Progenitor cell of endocrine pancreas (in vitro differentiated cells): ENCODE measurements around the gene SYNGAP1. TPM values are rescaled to one million over a fixed set of nuclear protein-coding genes. Genes with fewer than 3 reads are reported as not detected.

Experiments used
- DNase-seq: peaks from one replicate; pipeline ENCODE4 v3.0.0; 2021; ENCODE audit warnings: low spot score; ENCODE audit not compliant: unreplicated experiment
- H3K27ac Mint-ChIP-seq: 2 replicates; pipeline ENCODE4 v1.8.0; 2021; ENCODE audit warnings: mild to moderate bottlenecking, moderate library complexity, mixed read lengths
- H3K27me3 Mint-ChIP-seq: 2 replicates; pipeline ENCODE4 v1.8.0; 2021; ENCODE audit warnings: mixed read lengths
- H3K36me3 Mint-ChIP-seq: 2 replicates; pipeline ENCODE4 v1.8.0; 2022; ENCODE audit warnings: mixed read lengths; ENCODE audit not compliant: insufficient read depth
- H3K4me1 Mint-ChIP-seq: 2 replicates; pipeline ENCODE4 v1.8.0; 2021; ENCODE audit warnings: low read depth, mixed read lengths
- H3K4me3 Mint-ChIP-seq: 2 replicates; pipeline ENCODE4 v1.8.0; 2021; ENCODE audit warnings: low read depth, mild to moderate bottlenecking, moderate library complexity, mixed read lengths
- H3K9me3 Mint-ChIP-seq: 2 replicates; pipeline ENCODE4 v1.8.0; 2021; ENCODE audit warnings: low read depth, mixed read lengths
- CTCF ChIP-seq: fragments of 200-600 bp; sonication (generic); IDR thresholded peaks from one replicate; pipeline ENCODE4 v1.5.0; 2021; ENCODE audit warnings: antibody characterized with exemption, mild to moderate bottlenecking; ENCODE audit not compliant: unreplicated experiment
- total RNA-seq: library from RNA; stranded (reverse); gene quantifications from 2 replicates; pipeline ENCODE4 v1.2.1, GENCODE V29; 2021

Gene SYNGAP1
- total RNA-seq, 1 donor from 2014 or later, result 60.3 TPM

DNA sequence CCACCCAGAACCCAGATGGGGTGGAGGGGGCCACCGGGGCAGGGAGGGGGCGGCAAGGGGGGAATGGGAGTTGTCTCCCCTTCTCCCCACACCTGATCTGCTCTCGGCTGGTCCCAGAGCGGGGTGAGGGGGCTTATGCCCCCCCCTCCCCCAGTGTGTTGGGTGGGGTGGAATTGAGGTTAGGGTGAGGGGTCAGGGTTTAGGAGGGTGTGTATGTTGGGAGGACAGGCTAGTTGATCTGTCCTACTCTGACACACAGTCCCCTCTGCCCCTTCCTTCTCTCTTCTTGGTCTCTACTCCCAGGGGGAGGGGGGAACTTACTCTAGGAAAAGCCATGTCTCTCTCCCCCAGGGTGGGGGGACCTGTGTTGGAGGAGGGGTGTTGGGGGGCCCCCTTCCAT lies 32.6 kb downstream of the SYNGAP1 start:
- H3K9me3 Mint-ChIP-seq, result no peaks in the 10 kb centered on the region
- no peak overlapping the region for H3K27ac Mint-ChIP-seq
- DNase-seq, result no peak
- peaks cover 8% of the 10 kb centered on the region for H3K36me3 Mint-ChIP-seq
- no peak for TF ChIP-seq CTCF
- H3K4me3 Mint-ChIP-seq, result no peak overlapping the region
- H3K4me1 Mint-ChIP-seq, result peaks cover 13% of the 10 kb centered on the region
- H3K27me3 Mint-ChIP-seq, result no peaks in the 10 kb centered on the region

DNA sequence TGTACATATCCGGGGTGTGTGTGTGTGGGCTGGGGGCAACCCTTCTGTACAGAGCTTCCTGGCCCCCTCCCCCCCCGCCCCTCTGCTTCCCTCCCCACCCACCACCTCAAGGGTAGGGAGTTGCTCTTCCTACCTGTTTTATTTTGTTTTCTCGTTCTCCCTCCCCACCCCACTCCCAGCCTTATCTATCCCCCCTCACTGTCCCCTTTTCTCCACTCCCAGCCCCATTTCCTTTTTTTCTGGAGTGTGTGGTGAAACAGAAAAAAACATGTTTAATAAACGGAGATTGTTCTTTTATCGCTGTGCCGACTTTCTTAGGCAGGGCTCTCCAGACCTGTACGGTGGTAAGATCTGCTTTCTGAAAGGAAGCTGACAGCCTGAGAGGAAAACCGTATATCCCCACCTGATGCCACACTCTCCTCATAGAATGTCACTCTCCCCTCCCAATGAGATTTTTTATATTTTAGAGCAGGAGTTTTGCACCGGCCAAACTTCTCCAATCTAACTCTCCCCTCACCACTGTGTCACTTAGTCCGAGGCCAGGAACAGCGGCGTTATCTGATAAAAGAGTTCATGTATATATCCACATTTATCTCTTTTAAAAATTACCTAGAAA lies 33.6 kb downstream of the SYNGAP1 start:
- no peak for DNase-seq
- Mint-ChIP-seq H3K27ac (peak overlapping the region; percentile 62), H3K9me3 (no peaks in the 10 kb centered on the region), H3K4me1 (peaks cover 13% of the 10 kb centered on the region), H3K36me3 (peaks cover 5% of the 10 kb centered on the region), H3K27me3 (no peaks in the 10 kb centered on the region), H3K4me3 (peak overlapping the region; percentile 95)
- TF ChIP-seq CTCF, result no peak

GRCh38 chr6:33454009-33454946 lies 34.4 kb downstream of the SYNGAP1 start, which contains the start of gene ZBTB9:
Gene ZBTB9, plus strand, starts transcription at chr6:33454576. Its CDS starts 525 bp downstream, at chr6:33455101.
- no peaks in the 10 kb centered on the region for H3K9me3 Mint-ChIP-seq
- DNase-seq, result peak; percentile 87
- H3K4me1 Mint-ChIP-seq, result peaks cover 13% of the 10 kb centered on the region
- TF ChIP-seq CTCF, result no peak
- H3K27ac Mint-ChIP-seq, result peak within 1 kb of the TSS; percentile 87
- H3K36me3 Mint-ChIP-seq, result peaks cover 2% of the 10 kb centered on the region
- peak within 1 kb of the TSS; percentile 95 for H3K4me3 Mint-ChIP-seq
- H3K27me3 Mint-ChIP-seq, result no peaks in the 10 kb centered on the region

DNA sequence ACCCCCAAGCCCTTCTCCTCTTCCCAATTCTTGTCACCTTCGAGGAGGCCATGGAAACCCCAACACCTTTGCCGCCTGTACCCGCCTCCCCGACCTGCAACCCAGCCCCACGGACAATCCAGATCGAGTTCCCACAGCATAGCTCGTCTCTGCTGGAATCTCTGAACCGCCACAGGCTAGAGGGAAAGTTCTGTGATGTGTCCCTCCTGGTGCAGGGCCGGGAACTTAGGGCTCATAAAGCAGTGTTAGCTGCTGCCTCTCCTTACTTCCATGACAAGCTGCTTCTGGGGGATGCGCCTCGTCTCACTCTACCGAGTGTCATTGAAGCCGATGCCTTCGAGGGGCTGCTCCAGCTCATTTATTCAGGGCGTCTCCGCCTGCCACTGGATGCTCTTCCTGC lies 35.2 kb downstream of the SYNGAP1 start:
- Mint-ChIP-seq H3K9me3 (no peaks in the 10 kb centered on the region), H3K27me3 (no peaks in the 10 kb centered on the region), H3K36me3 (peaks cover 2% of the 10 kb centered on the region), H3K4me3 (peak overlapping the region; percentile 95), H3K4me1 (peaks cover 13% of the 10 kb centered on the region), H3K27ac (peak overlapping the region; percentile 87)
- DNase-seq, result no peak
- TF ChIP-seq CTCF, result no peak

GRCh38 chr6:33456156-33456555 lies 36.3 kb downstream of the SYNGAP1 start:
- no peaks in the 10 kb centered on the region for H3K9me3 Mint-ChIP-seq
- peak overlapping the region; percentile 95 for H3K4me3 Mint-ChIP-seq
- no peak overlapping the region for H3K27ac Mint-ChIP-seq
- H3K4me1 Mint-ChIP-seq, result peaks cover 13% of the 10 kb centered on the region
- H3K27me3 Mint-ChIP-seq, result no peaks in the 10 kb centered on the region
- no peak for TF ChIP-seq CTCF
- H3K36me3 Mint-ChIP-seq, result peaks cover 2% of the 10 kb centered on the region
- DNase-seq, result no peak
